ENCODE data around the gene CATSPER3. TPM values are rescaled to one million over a fixed set of nuclear protein-coding genes. Genes with fewer than 3 reads are reported as not detected.

The CATSPER3 gene
- total RNA-seq, 4 donors from 2014 or later = 0.23 to 0.59 TPM; not detected in 2

GRCh38 chr5:134963098-134963497 is 4.6 kb upstream of the CATSPER3 start:
- TF ChIP-seq CTCF (IDR thresholded peaks at IDR 0.05) (no peak), POLR2A (IDR thresholded peaks at IDR 0.05) (no peak)
- no peak overlapping the region for H3K4me3 ChIP-seq (ENCODE audit: low read depth, poor library complexity, severe bottlenecking)
- DNase-seq (ENCODE audit: low spot score in 2 of 2) = no peak
- intact Hi-C loops (cut with DNase I; ENCODE audit: low total_unique reads) = no loop called here

- no peak for DNase-seq (ENCODE audit: low spot score in 2 of 2)
- intact Hi-C loops (cut with DNase I; ENCODE audit: low total_unique reads) = no loop called here
- TF ChIP-seq CTCF (IDR thresholded peaks at IDR 0.05) = no peak
- no peak for TF ChIP-seq POLR2A (IDR thresholded peaks at IDR 0.05)
- 93 to 94% methylated on average over 12 of the region's 12 CpGs for WGBS, 2 donors
- H3K4me3 ChIP-seq (ENCODE audit: low read depth, poor library complexity, severe bottlenecking) = no peak overlapping the region
Observed at GRCh38 chr5:134964359-134965270, 3.1 kb upstream of the CATSPER3 start.

- H3K4me3 ChIP-seq (ENCODE audit: low read depth, poor library complexity, severe bottlenecking) = no peak overlapping the region
- intact Hi-C loops (cut with DNase I; ENCODE audit: low total_unique reads) = no loop called here
- TF ChIP-seq POLR2A (IDR thresholded peaks at IDR 0.05) (no peak), CTCF (IDR thresholded peaks at IDR 0.05) (no peak)
- WGBS, 2 donors = 84 to 92% methylated on average over 3 of the region's 3 CpGs
- DNase-seq (ENCODE audit: low spot score in 2 of 2) = no peak
Observed at GRCh38 chr5:134965271-134965825, 2.4 kb upstream of the CATSPER3 start.

GRCh38 chr5:134968055-134968454 is 348 bp downstream of the CATSPER3 start:
- TF ChIP-seq POLR2A (IDR thresholded peaks at IDR 0.05) (no peak), CTCF (IDR thresholded peaks at IDR 0.05) (no peak)
- no peak overlapping the region for H3K4me3 ChIP-seq (ENCODE audit: low read depth, poor library complexity, severe bottlenecking)
- intact Hi-C loops (cut with DNase I; ENCODE audit: low total_unique reads) = no loop called here
- DNase-seq (ENCODE audit: low spot score in 2 of 2) = no peak
- WGBS, 2 donors = 81 to 84% methylated on average over 3 of the region's 3 CpGs

GRCh38 chr5:134969166-134969565 is 1.5 kb downstream of the CATSPER3 start:
- TF ChIP-seq POLR2A (IDR thresholded peaks at IDR 0.05) = no peak
- no peak for TF ChIP-seq CTCF (IDR thresholded peaks at IDR 0.05)
- DNase-seq (ENCODE audit: low spot score in 2 of 2) = no peak
- intact Hi-C loops (cut with DNase I; ENCODE audit: low total_unique reads) = no loop called here
- H3K4me3 ChIP-seq (ENCODE audit: low read depth, poor library complexity, severe bottlenecking) = no peak overlapping the region
